Duodenal mucosa (tissue), 2 donors: ENCODE measurements around the gene ARMC3.
"Not testable (repeated sequence)": the region's sequence is repeated elsewhere in the genome, so short reads cannot be mapped to it uniquely, and the experiment has no call there.

Source experiments
- H3K27ac ChIP-seq: one replicate; pipeline ENCODE4 v1.7.0; 2013; ENCODE audit warnings: low read depth, low read length
- H3K27me3 ChIP-seq, 2 donors: one replicate each; pipeline ENCODE4 v1.7.0; 2013; ENCODE audit warnings: low read length in 2 of 2, control low read depth in 1 of 2; ENCODE audit not compliant: insufficient read depth in 2 of 2, control insufficient read depth in 1 of 2
- H3K36me3 ChIP-seq, 2 donors: one replicate each; pipeline ENCODE4 v1.7.0; 2013; ENCODE audit warnings: low read length in 2 of 2, control low read depth in 1 of 2; ENCODE audit not compliant: insufficient read depth in 2 of 2, control insufficient read depth in 1 of 2
- H3K4me1 ChIP-seq, 2 donors: one replicate each; pipeline ENCODE4 v1.7.0; 2013; ENCODE audit warnings: low read length in 2 of 2, control low read depth in 1 of 2; ENCODE audit not compliant: insufficient read depth in 2 of 2, control insufficient read depth in 1 of 2
- H3K4me3 ChIP-seq, 2 donors: one replicate each; pipeline ENCODE4 v1.7.0; 2013; ENCODE audit warnings: low read length in 2 of 2, low read depth in 1 of 2
- H3K9ac ChIP-seq, 2 donors: one replicate each; pipeline ENCODE4 v1.7.0; 2013; ENCODE audit warnings: low read length in 2 of 2, low read depth in 1 of 2
- H3K9me3 ChIP-seq, 2 donors: one replicate each; pipeline ENCODE4 v1.7.0; 2013; ENCODE audit warnings: low read length in 2 of 2, control low read depth in 1 of 2; ENCODE audit not compliant: control insufficient read depth in 1 of 2

ARMC3 gene

GRCh38 chr10:23067939-23068775 lies 140.3 kb downstream of the ARMC3 start:
- Histone ChIP-seq H3K4me1 (peaks cover 10 to 16% of the 10 kb centered on the region in 2 donors), H3K36me3 (no peaks in the 10 kb centered on the region), H3K27me3 (no peaks in the 10 kb centered on the region), H3K9ac (no peak overlapping the region), H3K9me3 (no peaks in the 10 kb centered on the region), H3K27ac (no peak overlapping the region), H3K4me3 (no peak overlapping the region)

GRCh38 chr10:23069019-23069815 lies 141.4 kb downstream of the ARMC3 start:
- Histone ChIP-seq H3K9me3 (no peaks in the 10 kb centered on the region), H3K27ac (no peak overlapping the region)

GRCh38 chr10:23070092-23070912 lies 142.4 kb downstream of the ARMC3 start:
- peaks cover 5 to 11% of the 10 kb centered on the region in 2 donors for H3K4me1 ChIP-seq
- not testable (repeated sequence) for H3K4me3 ChIP-seq, H3K9me3 ChIP-seq, H3K36me3 ChIP-seq, H3K27me3 ChIP-seq, H3K27ac ChIP-seq, H3K9ac ChIP-seq

More at GRCh38 chr10:23069019-23069815, 141.4 kb downstream of the ARMC3 start:
- Histone ChIP-seq H3K36me3 (no peaks in the 10 kb centered on the region), H3K9ac (no peak overlapping the region), H3K4me3 (no peak overlapping the region), H3K27me3 (no peaks in the 10 kb centered on the region), H3K4me1 (peaks cover 10 to 16% of the 10 kb centered on the region in 2 donors)

- no peak overlapping the region for H3K27ac ChIP-seq
- no peaks in the 10 kb centered on the region for H3K9me3 ChIP-seq
- no peaks in the 10 kb centered on the region for H3K36me3 ChIP-seq
- peaks cover 0 to 6% of the 10 kb centered on the region in 2 donors for H3K4me1 ChIP-seq
- H3K4me3 ChIP-seq = no peak overlapping the region
- no peak overlapping the region for H3K9ac ChIP-seq
- H3K27me3 ChIP-seq = no peaks in the 10 kb centered on the region
Measured at GRCh38 chr10:23070913-23071218, 143.0 kb downstream of the ARMC3 start.

- H3K9ac ChIP-seq, H3K36me3 ChIP-seq, H3K27me3 ChIP-seq, H3K4me1 ChIP-seq, H3K4me3 ChIP-seq, H3K27ac ChIP-seq, H3K9me3 ChIP-seq: not testable (repeated sequence)
Measured at GRCh38 chr10:23072593-23072992, 144.7 kb downstream of the ARMC3 start.

- Histone ChIP-seq H3K9me3 (no peaks in the 10 kb centered on the region), H3K27me3 (no peaks in the 10 kb centered on the region), H3K9ac (no peak overlapping the region), H3K4me1 (peaks cover 0 to 3% of the 10 kb centered on the region in 2 donors), H3K27ac (no peak overlapping the region), H3K36me3 (no peaks in the 10 kb centered on the region), H3K4me3 (no peak overlapping the region)
Measured at GRCh38 chr10:23073527-23073926, 145.7 kb downstream of the ARMC3 start.

GRCh38 chr10:23075672-23076071 lies 147.8 kb downstream of the ARMC3 start:
- no peak overlapping the region for H3K27ac ChIP-seq
- H3K36me3 ChIP-seq = no peaks in the 10 kb centered on the region
- no peaks in the 10 kb centered on the region for H3K9me3 ChIP-seq
- H3K9ac ChIP-seq = no peak overlapping the region
- H3K4me3 ChIP-seq = no peak overlapping the region
- peaks cover 0 to 3% of the 10 kb centered on the region in 2 donors for H3K4me1 ChIP-seq
- H3K27me3 ChIP-seq = peaks cover 0 to 7% of the 10 kb centered on the region in 2 donors

- H3K36me3 ChIP-seq = no peaks in the 10 kb centered on the region
- no peaks in the 10 kb centered on the region for H3K4me1 ChIP-seq
- no peak overlapping the region for H3K9ac ChIP-seq
- H3K9me3 ChIP-seq = no peaks in the 10 kb centered on the region
- no peak overlapping the region for H3K27ac ChIP-seq
- no peak overlapping the region for H3K4me3 ChIP-seq
- peaks cover 0 to 7% of the 10 kb centered on the region in 2 donors for H3K27me3 ChIP-seq
Measured at GRCh38 chr10:23078114-23078513, 150.3 kb downstream of the ARMC3 start.

GRCh38 chr10:23079700-23080099 lies 151.8 kb downstream of the ARMC3 start:
- Histone ChIP-seq H3K36me3 (no peaks in the 10 kb centered on the region), H3K27me3 (peaks cover 0 to 7% of the 10 kb centered on the region in 2 donors), H3K9ac (no peak overlapping the region), H3K4me3 (no peak overlapping the region), H3K27ac (no peak overlapping the region), H3K9me3 (no peaks in the 10 kb centered on the region), H3K4me1 (no peaks in the 10 kb centered on the region)

GRCh38 chr10:23080262-23080661 lies 152.4 kb downstream of the ARMC3 start:
- no peak overlapping the region for H3K9ac ChIP-seq
- no peaks in the 10 kb centered on the region for H3K4me1 ChIP-seq
- no peaks in the 10 kb centered on the region for H3K9me3 ChIP-seq
- H3K36me3 ChIP-seq = no peaks in the 10 kb centered on the region
- H3K4me3 ChIP-seq = no peak overlapping the region
- peaks cover 0 to 7% of the 10 kb centered on the region in 2 donors for H3K27me3 ChIP-seq
- no peak overlapping the region for H3K27ac ChIP-seq
